GM23338 (cell line): ENCODE measurements around the gene TXNDC9. TPM values are rescaled to one million over a fixed set of nuclear protein-coding genes. Genes with fewer than 3 reads are reported as not detected.

Source experiments
- ATAC-seq: fragments of 200-7000 bp; cut with Tn5 transposase; 3 replicates; pipeline ENCODE4 v1.9.1; 2020
- DNase-seq: peaks from one replicate; pipeline ENCODE4 v3.0.0-alpha.2; 2015; ENCODE audit warnings: low spot score
- H2AFZ ChIP-seq: fragments of 200-600 bp; sonication (generic); 2 replicates; pipeline ENCODE4 v1.8.0; 2016; ENCODE audit warnings: antibody characterized with exemption, mild to moderate bottlenecking, moderate library complexity
- H3F3A ChIP-seq: fragments of 200-600 bp; sonication (generic); replicated peaks from 2 replicates; pipeline ENCODE4 v1.8.0; 2017; ENCODE audit warnings: antibody characterized with exemption, mixed run types, low read depth
- H3K27ac ChIP-seq: fragments of 200-600 bp; sonication (generic); 2 replicates; pipeline ENCODE4 v1.6.1; 2016; ENCODE audit warnings: low read depth
- H3K27me3 ChIP-seq: fragments of 200-600 bp; sonication (generic); 2 replicates; pipeline ENCODE4 v1.8.0; 2016; ENCODE audit warnings: mild to moderate bottlenecking, mixed run types, moderate library complexity; ENCODE audit not compliant: insufficient read depth
- H3K36me3 ChIP-seq: fragments of 200-600 bp; sonication (generic); 2 replicates; pipeline ENCODE4 v1.8.0; 2016; ENCODE audit warnings: mild to moderate bottlenecking; ENCODE audit not compliant: insufficient read depth
- H3K4me1 ChIP-seq: fragments of 200-600 bp; sonication (generic); 2 replicates; pipeline ENCODE4 v1.8.0; 2016; ENCODE audit warnings: mild to moderate bottlenecking, moderate library complexity; ENCODE audit not compliant: insufficient read depth
- H3K4me2 ChIP-seq: fragments of 200-600 bp; sonication (generic); 2 replicates; pipeline ENCODE4 v1.7.1; 2017; ENCODE audit warnings: mixed run types
- H3K4me3 ChIP-seq: fragments of 200-600 bp; sonication (generic); 2 replicates; pipeline ENCODE4 v1.6.1; 2016; ENCODE audit warnings: mixed run types
- H3K79me2 ChIP-seq: fragments of 200-600 bp; sonication (generic); replicated peaks from 2 replicates; pipeline ENCODE4 v1.8.0; 2017; ENCODE audit warnings: mild to moderate bottlenecking; ENCODE audit not compliant: insufficient read depth
- H3K9me2 ChIP-seq: fragments of 200-600 bp; sonication (generic); 2 replicates; pipeline ENCODE4 v1.8.0; 2017; ENCODE audit not compliant: insufficient read depth
- H4K20me1 ChIP-seq: fragments of 200-600 bp; sonication (generic); replicated peaks from 2 replicates; pipeline ENCODE4 v1.8.0; 2017; ENCODE audit warnings: mild to moderate bottlenecking; ENCODE audit not compliant: insufficient read depth
- H3K27ac Mint-ChIP-seq: 2 replicates; pipeline ENCODE4 v1.8.0; 2020; ENCODE audit warnings: inconsistent platforms, mild to moderate bottlenecking, moderate library complexity, mixed read lengths
- H3K27me3 Mint-ChIP-seq: 3 replicates; pipeline ENCODE4 v1.8.0; 2022; ENCODE audit warnings: low read depth, mild to moderate bottlenecking, moderate library complexity, mixed read lengths, inconsistent platforms; ENCODE audit not compliant: insufficient read depth, poor library complexity
- H3K36me3 Mint-ChIP-seq: 3 replicates; pipeline ENCODE4 v1.8.0; 2021; ENCODE audit warnings: low read depth, mild to moderate bottlenecking, inconsistent platforms, moderate library complexity, mixed read lengths
- H3K4me1 Mint-ChIP-seq: 3 replicates; pipeline ENCODE4 v1.8.0; 2020; ENCODE audit warnings: mild to moderate bottlenecking, inconsistent platforms, mixed read lengths
- H3K4me3 Mint-ChIP-seq: 3 replicates; pipeline ENCODE4 v1.8.0; 2021; ENCODE audit warnings: moderate library complexity, mild to moderate bottlenecking, inconsistent platforms, mixed read lengths
- H3K9me3 Mint-ChIP-seq: 3 replicates; pipeline ENCODE4 v1.8.0; 2020; ENCODE audit warnings: moderate library complexity, mild to moderate bottlenecking, inconsistent platforms, mixed read lengths
- CREB1 ChIP-seq: fragments of 250-450 bp; sonication (Bioruptor Pico); IDR thresholded peaks from 2 replicates; pipeline ENCODE4 v1.5.0; 2020; ENCODE audit warnings: low read depth, mild to moderate bottlenecking, moderate library complexity
- EZH2 ChIP-seq: fragments of 200-600 bp; sonication (generic); IDR thresholded peaks from one replicate; pipeline ENCODE4 v1.8.0; 2017; ENCODE audit warnings: antibody characterized with exemption, mild to moderate bottlenecking, low read depth; ENCODE audit not compliant: unreplicated experiment
- EZH2phosphoT487 ChIP-seq: fragments of 200-600 bp; sonication (generic); IDR thresholded peaks from one replicate; pipeline ENCODE4 v1.8.1; 2018; ENCODE audit warnings: antibody characterized with exemption; ENCODE audit not compliant: unreplicated experiment
- JUNB ChIP-seq: IDR thresholded peaks from one replicate; pipeline ENCODE4 v1.6.1; 2016; ENCODE audit warnings: antibody characterized with exemption; ENCODE audit not compliant: unreplicated experiment
- POLR2AphosphoS5 ChIP-seq: IDR thresholded peaks from 2 replicates; pipeline ENCODE4 v1.6.1; 2016; ENCODE audit warnings: antibody characterized with exemption, low read depth
- STAT1 ChIP-seq: IDR thresholded peaks from one replicate; pipeline ENCODE4 v1.6.1; 2016; ENCODE audit warnings: antibody characterized with exemption; ENCODE audit not compliant: unreplicated experiment
- ZNF114 ChIP-seq: fragments of 250-450 bp; sonication (Bioruptor Pico); IDR thresholded peaks from 2 replicates; pipeline ENCODE4 v1.5.0; 2020; ENCODE audit warnings: mild to moderate bottlenecking, moderate library complexity
- ZNF331 ChIP-seq: fragments of 250-450 bp; sonication (Bioruptor Pico); IDR thresholded peaks from 2 replicates; pipeline ENCODE4 v1.5.0; 2020; ENCODE audit warnings: low read depth, mild to moderate bottlenecking, moderate library complexity
- polyA plus RNA-seq: library from polyadenylated mRNA; unstranded; fragments of >200 nt; fragmentation: Nextera tagmentation; extraction: Ambion mirVana; gene quantifications from 2 replicates; pipeline ENCODE4 v1.2.1, GENCODE V29; 2016
- total RNA-seq: library from RNA; depleted of rRNA; stranded (reverse); fragments of >200 nt; shearing (Covaris generic); gene quantifications from 2 replicates; pipeline ENCODE4 v1.2.3, GENCODE V29; 2014
- TF ChIP-seq, protein P1 (sequence below): IDR thresholded peaks from one replicate; pipeline ENCODE4 v1.6.1; 2018; ENCODE audit warnings: antibody characterized with exemption; ENCODE audit not compliant: unreplicated experiment
- TF ChIP-seq, protein P2 (sequence below), 2 experiments: fragments of 200-600 bp in 1 of 2; sonication (generic) in 1 of 2; conservative IDR thresholded peaks; 2 replicates each; pipeline versions ENCODE4 v1.5.1 to v1.6.1; 2016 to 2017; ENCODE audit warnings: antibody characterized with exemption in 2 of 2, low read depth in 2 of 2, mild to moderate bottlenecking in 2 of 2, moderate library complexity in 1 of 2
- TF ChIP-seq, protein P3 (sequence below): IDR thresholded peaks from 2 replicates; pipeline ENCODE4 v1.6.1; 2016; ENCODE audit warnings: antibody characterized with exemption
- TF ChIP-seq, protein P4 (sequence below): fragments of 250-450 bp; sonication (Bioruptor Pico); IDR thresholded peaks from 2 replicates; pipeline ENCODE4 v1.5.0; 2020; ENCODE audit warnings: mild to moderate bottlenecking, moderate library complexity

TXNDC9 gene
- total and polyA plus RNA-seq, 2 experiments from 2014 or later = 54.4 to 67.4 TPM

DNA sequence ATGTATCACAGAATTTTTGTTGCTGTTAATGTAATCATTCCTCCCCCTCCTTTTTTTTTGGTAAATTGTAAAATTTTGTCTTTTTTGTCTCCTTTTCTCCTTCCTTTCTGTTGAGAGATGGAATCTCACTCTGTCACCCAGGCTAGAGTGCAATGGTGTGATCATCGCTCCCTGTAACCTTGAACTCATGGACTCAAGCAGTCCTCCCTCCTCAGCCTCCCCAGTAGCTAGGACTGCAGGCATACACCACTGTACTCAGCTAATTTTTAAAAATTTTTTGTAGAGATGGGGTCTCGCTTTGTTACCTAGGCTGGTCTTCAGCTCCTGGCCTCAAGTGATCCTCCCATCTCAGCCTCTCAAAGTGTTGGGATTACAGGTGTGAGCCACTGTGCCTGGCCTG lies 6.4 kb upstream of the TXNDC9 start:
- H3K27me3 ChIP-seq = no peaks in the 10 kb centered on the region
- DNase-seq (no peak), ATAC-seq (no peak)
- no peaks in the 10 kb centered on the region for H3K36me3 ChIP-seq
- H2AFZ ChIP-seq = no peak overlapping the region
- no peak overlapping the region for H3K4me2 ChIP-seq
- H3K4me1 ChIP-seq = 0 out of 2 replicates have a peak, but pooled peaks cover 6% of the 10 kb centered on the region
- Mint-ChIP-seq H3K4me1 (no peaks in the 10 kb centered on the region), H3K27ac (no peak overlapping the region), H3K36me3 (no peaks in the 10 kb centered on the region), H3K9me3 (no peaks in the 10 kb centered on the region), H3K4me3 (no peak overlapping the region), H3K27me3 (peaks cover 4% of the 10 kb centered on the region)
- H3K9me2 ChIP-seq = no peaks in the 10 kb centered on the region
- H3K4me3 ChIP-seq = no peak overlapping the region
- H3F3A ChIP-seq = no peaks in the 10 kb centered on the region
- peaks cover 51% of the 10 kb centered on the region for H4K20me1 ChIP-seq
- no peak overlapping the region for H3K27ac ChIP-seq
- TF ChIP-seq STAT1 = no peak
- TF ChIP-seq, protein P1, sequence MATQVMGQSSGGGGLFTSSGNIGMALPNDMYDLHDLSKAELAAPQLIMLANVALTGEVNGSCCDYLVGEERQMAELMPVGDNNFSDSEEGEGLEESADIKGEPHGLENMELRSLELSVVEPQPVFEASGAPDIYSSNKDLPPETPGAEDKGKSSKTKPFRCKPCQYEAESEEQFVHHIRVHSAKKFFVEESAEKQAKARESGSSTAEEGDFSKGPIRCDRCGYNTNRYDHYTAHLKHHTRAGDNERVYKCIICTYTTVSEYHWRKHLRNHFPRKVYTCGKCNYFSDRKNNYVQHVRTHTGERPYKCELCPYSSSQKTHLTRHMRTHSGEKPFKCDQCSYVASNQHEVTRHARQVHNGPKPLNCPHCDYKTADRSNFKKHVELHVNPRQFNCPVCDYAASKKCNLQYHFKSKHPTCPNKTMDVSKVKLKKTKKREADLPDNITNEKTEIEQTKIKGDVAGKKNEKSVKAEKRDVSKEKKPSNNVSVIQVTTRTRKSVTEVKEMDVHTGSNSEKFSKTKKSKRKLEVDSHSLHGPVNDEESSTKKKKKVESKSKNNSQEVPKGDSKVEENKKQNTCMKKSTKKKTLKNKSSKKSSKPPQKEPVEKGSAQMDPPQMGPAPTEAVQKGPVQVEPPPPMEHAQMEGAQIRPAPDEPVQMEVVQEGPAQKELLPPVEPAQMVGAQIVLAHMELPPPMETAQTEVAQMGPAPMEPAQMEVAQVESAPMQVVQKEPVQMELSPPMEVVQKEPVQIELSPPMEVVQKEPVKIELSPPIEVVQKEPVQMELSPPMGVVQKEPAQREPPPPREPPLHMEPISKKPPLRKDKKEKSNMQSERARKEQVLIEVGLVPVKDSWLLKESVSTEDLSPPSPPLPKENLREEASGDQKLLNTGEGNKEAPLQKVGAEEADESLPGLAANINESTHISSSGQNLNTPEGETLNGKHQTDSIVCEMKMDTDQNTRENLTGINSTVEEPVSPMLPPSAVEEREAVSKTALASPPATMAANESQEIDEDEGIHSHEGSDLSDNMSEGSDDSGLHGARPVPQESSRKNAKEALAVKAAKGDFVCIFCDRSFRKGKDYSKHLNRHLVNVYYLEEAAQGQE = no peak
- no peak for TF ChIP-seq JUNB
- TF ChIP-seq POLR2AphosphoS5 = no peak
- no peak for TF ChIP-seq EZH2
- TF ChIP-seq ZNF114 (CRISPR knock-in tag) = no peak
- TF ChIP-seq, protein P2, sequence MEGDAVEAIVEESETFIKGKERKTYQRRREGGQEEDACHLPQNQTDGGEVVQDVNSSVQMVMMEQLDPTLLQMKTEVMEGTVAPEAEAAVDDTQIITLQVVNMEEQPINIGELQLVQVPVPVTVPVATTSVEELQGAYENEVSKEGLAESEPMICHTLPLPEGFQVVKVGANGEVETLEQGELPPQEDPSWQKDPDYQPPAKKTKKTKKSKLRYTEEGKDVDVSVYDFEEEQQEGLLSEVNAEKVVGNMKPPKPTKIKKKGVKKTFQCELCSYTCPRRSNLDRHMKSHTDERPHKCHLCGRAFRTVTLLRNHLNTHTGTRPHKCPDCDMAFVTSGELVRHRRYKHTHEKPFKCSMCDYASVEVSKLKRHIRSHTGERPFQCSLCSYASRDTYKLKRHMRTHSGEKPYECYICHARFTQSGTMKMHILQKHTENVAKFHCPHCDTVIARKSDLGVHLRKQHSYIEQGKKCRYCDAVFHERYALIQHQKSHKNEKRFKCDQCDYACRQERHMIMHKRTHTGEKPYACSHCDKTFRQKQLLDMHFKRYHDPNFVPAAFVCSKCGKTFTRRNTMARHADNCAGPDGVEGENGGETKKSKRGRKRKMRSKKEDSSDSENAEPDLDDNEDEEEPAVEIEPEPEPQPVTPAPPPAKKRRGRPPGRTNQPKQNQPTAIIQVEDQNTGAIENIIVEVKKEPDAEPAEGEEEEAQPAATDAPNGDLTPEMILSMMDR (conservative IDR thresholded peaks at IDR 0.05; ENCODE audit: low read depth in 2 of 2) = no peak
- TF ChIP-seq, protein P3, sequence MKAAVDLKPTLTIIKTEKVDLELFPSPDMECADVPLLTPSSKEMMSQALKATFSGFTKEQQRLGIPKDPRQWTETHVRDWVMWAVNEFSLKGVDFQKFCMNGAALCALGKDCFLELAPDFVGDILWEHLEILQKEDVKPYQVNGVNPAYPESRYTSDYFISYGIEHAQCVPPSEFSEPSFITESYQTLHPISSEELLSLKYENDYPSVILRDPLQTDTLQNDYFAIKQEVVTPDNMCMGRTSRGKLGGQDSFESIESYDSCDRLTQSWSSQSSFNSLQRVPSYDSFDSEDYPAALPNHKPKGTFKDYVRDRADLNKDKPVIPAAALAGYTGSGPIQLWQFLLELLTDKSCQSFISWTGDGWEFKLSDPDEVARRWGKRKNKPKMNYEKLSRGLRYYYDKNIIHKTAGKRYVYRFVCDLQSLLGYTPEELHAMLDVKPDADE = no peak
- no peak for TF ChIP-seq CREB1 (CRISPR knock-in tag)
- TF ChIP-seq, protein P4, sequence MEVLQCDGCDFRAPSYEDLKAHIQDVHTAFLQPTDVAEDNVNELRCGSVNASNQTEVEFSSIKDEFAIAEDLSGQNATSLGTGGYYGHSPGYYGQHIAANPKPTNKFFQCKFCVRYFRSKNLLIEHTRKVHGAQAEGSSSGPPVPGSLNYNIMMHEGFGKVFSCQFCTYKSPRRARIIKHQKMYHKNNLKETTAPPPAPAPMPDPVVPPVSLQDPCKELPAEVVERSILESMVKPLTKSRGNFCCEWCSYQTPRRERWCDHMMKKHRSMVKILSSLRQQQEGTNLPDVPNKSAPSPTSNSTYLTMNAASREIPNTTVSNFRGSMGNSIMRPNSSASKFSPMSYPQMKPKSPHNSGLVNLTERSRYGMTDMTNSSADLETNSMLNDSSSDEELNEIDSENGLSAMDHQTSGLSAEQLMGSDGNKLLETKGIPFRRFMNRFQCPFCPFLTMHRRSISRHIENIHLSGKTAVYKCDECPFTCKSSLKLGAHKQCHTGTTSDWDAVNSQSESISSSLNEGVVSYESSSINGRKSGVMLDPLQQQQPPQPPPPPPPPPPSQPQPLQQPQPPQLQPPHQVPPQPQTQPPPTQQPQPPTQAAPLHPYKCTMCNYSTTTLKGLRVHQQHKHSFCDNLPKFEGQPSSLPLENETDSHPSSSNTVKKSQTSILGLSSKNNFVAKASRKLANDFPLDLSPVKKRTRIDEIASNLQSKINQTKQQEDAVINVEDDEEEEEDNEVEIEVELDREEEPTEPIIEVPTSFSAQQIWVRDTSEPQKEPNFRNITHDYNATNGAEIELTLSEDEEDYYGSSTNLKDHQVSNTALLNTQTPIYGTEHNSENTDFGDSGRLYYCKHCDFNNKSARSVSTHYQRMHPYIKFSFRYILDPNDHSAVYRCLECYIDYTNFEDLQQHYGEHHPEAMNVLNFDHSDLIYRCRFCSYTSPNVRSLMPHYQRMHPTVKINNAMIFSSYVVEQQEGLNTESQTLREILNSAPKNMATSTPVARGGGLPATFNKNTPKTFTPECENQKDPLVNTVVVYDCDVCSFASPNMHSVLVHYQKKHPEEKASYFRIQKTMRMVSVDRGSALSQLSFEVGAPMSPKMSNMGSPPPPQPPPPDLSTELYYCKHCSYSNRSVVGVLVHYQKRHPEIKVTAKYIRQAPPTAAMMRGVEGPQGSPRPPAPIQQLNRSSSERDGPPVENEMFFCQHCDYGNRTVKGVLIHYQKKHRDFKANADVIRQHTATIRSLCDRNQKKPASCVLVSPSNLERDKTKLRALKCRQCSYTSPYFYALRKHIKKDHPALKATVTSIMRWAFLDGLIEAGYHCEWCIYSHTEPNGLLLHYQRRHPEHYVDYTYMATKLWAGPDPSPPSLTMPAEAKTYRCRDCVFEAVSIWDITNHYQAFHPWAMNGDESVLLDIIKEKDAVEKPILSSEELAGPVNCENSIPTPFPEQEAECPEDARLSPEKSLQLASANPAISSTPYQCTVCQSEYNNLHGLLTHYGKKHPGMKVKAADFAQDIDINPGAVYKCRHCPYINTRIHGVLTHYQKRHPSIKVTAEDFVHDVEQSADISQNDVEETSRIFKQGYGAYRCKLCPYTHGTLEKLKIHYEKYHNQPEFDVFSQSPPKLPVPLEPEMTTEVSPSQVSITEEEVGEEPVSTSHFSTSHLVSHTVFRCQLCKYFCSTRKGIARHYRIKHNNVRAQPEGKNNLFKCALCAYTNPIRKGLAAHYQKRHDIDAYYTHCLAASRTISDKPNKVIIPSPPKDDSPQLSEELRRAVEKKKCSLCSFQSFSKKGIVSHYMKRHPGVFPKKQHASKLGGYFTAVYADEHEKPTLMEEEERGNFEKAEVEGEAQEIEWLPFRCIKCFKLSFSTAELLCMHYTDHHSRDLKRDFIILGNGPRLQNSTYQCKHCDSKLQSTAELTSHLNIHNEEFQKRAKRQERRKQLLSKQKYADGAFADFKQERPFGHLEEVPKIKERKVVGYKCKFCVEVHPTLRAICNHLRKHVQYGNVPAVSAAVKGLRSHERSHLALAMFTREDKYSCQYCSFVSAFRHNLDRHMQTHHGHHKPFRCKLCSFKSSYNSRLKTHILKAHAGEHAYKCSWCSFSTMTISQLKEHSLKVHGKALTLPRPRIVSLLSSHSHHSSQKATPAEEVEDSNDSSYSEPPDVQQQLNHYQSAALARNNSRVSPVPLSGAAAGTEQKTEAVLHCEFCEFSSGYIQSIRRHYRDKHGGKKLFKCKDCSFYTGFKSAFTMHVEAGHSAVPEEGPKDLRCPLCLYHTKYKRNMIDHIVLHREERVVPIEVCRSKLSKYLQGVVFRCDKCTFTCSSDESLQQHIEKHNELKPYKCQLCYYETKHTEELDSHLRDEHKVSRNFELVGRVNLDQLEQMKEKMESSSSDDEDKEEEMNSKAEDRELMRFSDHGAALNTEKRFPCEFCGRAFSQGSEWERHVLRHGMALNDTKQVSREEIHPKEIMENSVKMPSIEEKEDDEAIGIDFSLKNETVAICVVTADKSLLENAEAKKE (CRISPR knock-in tag) = no peak
- no peak for TF ChIP-seq ZNF331 (CRISPR knock-in tag)
- no peak for TF ChIP-seq EZH2phosphoT487
- peaks cover 100% of the 10 kb centered on the region for H3K79me2 ChIP-seq
